Pericardium fibroblast (primary cell): ENCODE results near the gene OR51B4. TPM values are rescaled to one million over a fixed set of nuclear protein-coding genes. Genes with fewer than 3 reads are reported as not detected.

Experiments used
- total RNA-seq: library from RNA; depleted of rRNA; stranded (reverse); fragments of >200 nt; gene quantifications from 2 replicates; pipeline ENCODE4 v1.2.3, GENCODE V29; 2015

The OR51B4 gene
- total RNA-seq: not detected in 2 replicates

GRCh38 chr11:5301846-5302245 lies at the start of gene OR51B4:
Gene OR51B4, minus strand, starts transcription at chr11:5301946. Its CDS starts 0 bp downstream, at chr11:5301946.

GRCh38 chr11:5351208-5351607 lies 49.5 kb upstream of the OR51B4 start, which contains the start of gene OR51B6:
Gene OR51B6, plus strand, starts transcription at chr11:5351508. Its CDS starts 0 bp downstream, at chr11:5351508.

GRCh38 chr11:5343474-5344335 lies 42.0 kb upstream of the OR51B4 start, which contains the start of gene OR51B5:
Gene OR51B5, minus strand, starts transcription at chr11:5343524. Its CDS starts 0 bp downstream, at chr11:5343524.

GRCh38 chr11:5324197-5324596 lies 22.5 kb upstream of the OR51B4 start, which contains the start of gene OR51B2:
Gene OR51B2, minus strand, starts transcription at chr11:5324297. Its CDS starts 0 bp downstream, at chr11:5324297.

GRCh38 chr11:5269715-5270147 lies 32.0 kb downstream of the OR51B4 start, which contains the start of gene HBE1:
Gene HBE1, minus strand, starts transcription at chr11:5269945. Its CDS starts 55 bp downstream, at chr11:5269890.

GRCh38 chr11:5254646-5255413 lies 46.9 kb downstream of the OR51B4 start, which contains the start of gene HBG2:
Gene HBG2, minus strand, starts transcription at chr11:5254781. Its CDS starts 53 bp downstream, at chr11:5254728.

Other genes starting within 250 kb of the OR51B4 start
- gene OR52E2, start 242.3 kb downstream of the OR51B4 start, total RNA-seq: not detected in 2 replicates
- gene OR52E1, start 232.4 kb downstream of the OR51B4 start, total RNA-seq: not detected in 2 replicates
- gene OR52A5, start 163.6 kb downstream of the OR51B4 start, total RNA-seq: not detected in 2 replicates
- not detected in 2 replicates for gene OR52A1, start 147.2 kb downstream of the OR51B4 start, total RNA-seq
- not detected in 2 replicates for gene OR51V1, start 101.3 kb downstream of the OR51B4 start, total RNA-seq
- gene HBB, start 74.9 kb downstream of the OR51B4 start, total RNA-seq: not detected in 2 replicates
- gene HBD, start 67.5 kb downstream of the OR51B4 start, total RNA-seq: not detected in 2 replicates
- gene HBG1, start 52.1 kb downstream of the OR51B4 start, total RNA-seq: not detected in 2 replicates
- not detected in 2 replicates for gene HBG2, start 47.2 kb downstream of the OR51B4 start, total RNA-seq
- gene HBE1, start 32.0 kb downstream of the OR51B4 start, total RNA-seq: not detected in 2 replicates
- gene OR51B2, start 22.4 kb upstream of the OR51B4 start, total RNA-seq: not detected in 2 replicates
- gene OR51B5, start 41.6 kb upstream of the OR51B4 start, total RNA-seq: not detected in 2 replicates
- not detected in 2 replicates for gene OR51B6, start 49.6 kb upstream of the OR51B4 start, total RNA-seq
- gene OR51M1, start 81.9 kb upstream of the OR51B4 start, total RNA-seq: not detected in 2 replicates
- gene OR51Q1, start 120.2 kb upstream of the OR51B4 start, total RNA-seq: not detected in 2 replicates
- gene OR51I1, start 139.6 kb upstream of the OR51B4 start, total RNA-seq: not detected in 2 replicates
- not detected in 2 replicates for gene OR51I2, start 147.4 kb upstream of the OR51B4 start, total RNA-seq
- gene OR52D1, start 186.7 kb upstream of the OR51B4 start, total RNA-seq: not detected in 2 replicates
- gene UBQLN3, start 208.0 kb upstream of the OR51B4 start, total RNA-seq: not detected in 2 replicates
- gene UBQLNL, start 214.8 kb upstream of the OR51B4 start, total RNA-seq: not detected in 2 replicates
- gene OR52H1, start 246.6 kb upstream of the OR51B4 start, total RNA-seq: not detected in 2 replicates